OCI-LY1 (cell line): Measurements from ENCODE around the gene ADAMTS10.

Experiments used
- EZH2 ChIP-seq: fragments of 200-600 bp; sonication (generic), shearing (Covaris generic); IDR thresholded peaks from 2 replicates; pipeline ENCODE4 v1.8.0; 2017; ENCODE audit warnings: borderline replicate concordance, mixed run types, mild to moderate bottlenecking, antibody characterized with exemption, low read length, moderate library complexity, mixed read lengths
- TF ChIP-seq, protein P1 (sequence below): fragments of 200-600 bp; sonication (generic), shearing (Covaris generic); IDR thresholded peaks from 2 replicates; pipeline ENCODE4 v1.5.1; 2017; ENCODE audit warnings: mild to moderate bottlenecking, antibody characterized with exemption, low read length, moderate library complexity, mixed read lengths

DNA sequence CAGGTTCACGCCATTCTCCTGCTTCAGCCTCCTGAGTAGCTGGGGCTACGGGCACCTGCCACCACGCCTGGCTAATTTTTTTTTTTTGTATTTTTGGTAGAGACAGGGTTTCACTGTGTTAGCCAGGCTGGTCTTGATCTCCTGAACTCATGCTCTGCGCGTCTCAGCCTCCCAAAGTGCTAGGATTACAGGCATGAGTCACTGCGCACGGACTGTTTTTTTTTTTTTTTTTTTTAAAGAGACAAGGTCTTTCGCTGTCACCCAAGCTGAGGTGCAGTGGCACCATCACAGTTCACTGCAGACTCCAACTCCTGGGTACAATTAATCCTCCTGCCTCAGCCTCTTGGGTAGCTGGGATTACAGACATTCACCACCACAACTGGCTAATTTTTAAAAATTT lies 8.2 kb upstream of the ADAMTS10 start:
- TF ChIP-seq, protein P1, sequence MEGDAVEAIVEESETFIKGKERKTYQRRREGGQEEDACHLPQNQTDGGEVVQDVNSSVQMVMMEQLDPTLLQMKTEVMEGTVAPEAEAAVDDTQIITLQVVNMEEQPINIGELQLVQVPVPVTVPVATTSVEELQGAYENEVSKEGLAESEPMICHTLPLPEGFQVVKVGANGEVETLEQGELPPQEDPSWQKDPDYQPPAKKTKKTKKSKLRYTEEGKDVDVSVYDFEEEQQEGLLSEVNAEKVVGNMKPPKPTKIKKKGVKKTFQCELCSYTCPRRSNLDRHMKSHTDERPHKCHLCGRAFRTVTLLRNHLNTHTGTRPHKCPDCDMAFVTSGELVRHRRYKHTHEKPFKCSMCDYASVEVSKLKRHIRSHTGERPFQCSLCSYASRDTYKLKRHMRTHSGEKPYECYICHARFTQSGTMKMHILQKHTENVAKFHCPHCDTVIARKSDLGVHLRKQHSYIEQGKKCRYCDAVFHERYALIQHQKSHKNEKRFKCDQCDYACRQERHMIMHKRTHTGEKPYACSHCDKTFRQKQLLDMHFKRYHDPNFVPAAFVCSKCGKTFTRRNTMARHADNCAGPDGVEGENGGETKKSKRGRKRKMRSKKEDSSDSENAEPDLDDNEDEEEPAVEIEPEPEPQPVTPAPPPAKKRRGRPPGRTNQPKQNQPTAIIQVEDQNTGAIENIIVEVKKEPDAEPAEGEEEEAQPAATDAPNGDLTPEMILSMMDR, result no peak
- no peak for TF ChIP-seq EZH2
